IMR-90 (cell line): ENCODE measurements around the gene ARRDC1.

Experiments
- CEBPB ChIP-seq: IDR thresholded peaks from 2 replicates; pipeline ENCODE4 v1.6.1; 2012; ENCODE audit warnings: low read depth, low read length, improper control_type of control experiment
- CHD1 ChIP-seq: IDR thresholded peaks from 2 replicates; pipeline ENCODE4 v1.6.1; 2012; ENCODE audit warnings: low read depth, low read length, improper control_type of control experiment
- FOS ChIP-seq: fragments of 150-350 bp; IDR thresholded peaks from 2 replicates; pipeline ENCODE4 v1.6.1; 2016; ENCODE audit warnings: low read depth, low read length
- MAFK ChIP-seq: IDR thresholded peaks from 2 replicates; pipeline ENCODE4 v1.6.1; 2012; ENCODE audit warnings: low read depth, low read length, improper control_type of control experiment
- MAZ ChIP-seq: IDR thresholded peaks from 2 replicates; pipeline ENCODE4 v1.6.1; 2012; ENCODE audit warnings: low read depth, mild to moderate bottlenecking, low read length, improper control_type of control experiment, moderate library complexity, borderline replicate concordance
- MXI1 ChIP-seq: IDR thresholded peaks from 2 replicates; pipeline ENCODE4 v1.6.1; 2012; ENCODE audit warnings: low read depth, mild to moderate bottlenecking, low read length, moderate library complexity, borderline replicate concordance
- NFE2L2 ChIP-seq: fragments of 150-350 bp; IDR thresholded peaks from 2 replicates; pipeline ENCODE4 v1.6.1; 2016; ENCODE audit warnings: low read depth, mild to moderate bottlenecking, low read length
- POLR2A ChIP-seq: IDR thresholded peaks from 2 replicates; pipeline ENCODE4 v1.6.1; 2012; ENCODE audit warnings: mild to moderate bottlenecking, low read depth, low read length
- RAD21 ChIP-seq: IDR thresholded peaks from 2 replicates; pipeline ENCODE4 v1.6.1; 2012; ENCODE audit warnings: low read length, improper control_type of control experiment
- RCOR1 ChIP-seq: IDR thresholded peaks from 2 replicates; pipeline ENCODE4 v1.6.1; 2012; ENCODE audit warnings: mild to moderate bottlenecking, low read length, improper control_type of control experiment; ENCODE audit not compliant: insufficient replicate concordance
- RFX5 ChIP-seq: IDR thresholded peaks from 2 replicates; pipeline ENCODE4 v1.8.0; 2012; ENCODE audit warnings: low read depth, mild to moderate bottlenecking, low read length, moderate library complexity
- SMC3 ChIP-seq: fragments of 150-350 bp; IDR thresholded peaks from 2 replicates; pipeline ENCODE4 v1.6.1; 2016; ENCODE audit warnings: low read depth, mild to moderate bottlenecking, antibody characterized with exemption, low read length, moderate library complexity
- TF ChIP-seq, protein P1 (sequence below): conservative IDR thresholded peaks from 2 replicates; pipeline ENCODE4 v1.5.1; 2012; ENCODE audit warnings: mild to moderate bottlenecking, low read depth, low read length, improper control_type of control experiment
- TF ChIP-seq, protein P2 (sequence below): fragments of 150-350 bp; IDR thresholded peaks from 2 replicates; pipeline ENCODE4 v1.6.1; 2017; ENCODE audit warnings: mild to moderate bottlenecking, antibody characterized with exemption, low read length, low read depth

DNA sequence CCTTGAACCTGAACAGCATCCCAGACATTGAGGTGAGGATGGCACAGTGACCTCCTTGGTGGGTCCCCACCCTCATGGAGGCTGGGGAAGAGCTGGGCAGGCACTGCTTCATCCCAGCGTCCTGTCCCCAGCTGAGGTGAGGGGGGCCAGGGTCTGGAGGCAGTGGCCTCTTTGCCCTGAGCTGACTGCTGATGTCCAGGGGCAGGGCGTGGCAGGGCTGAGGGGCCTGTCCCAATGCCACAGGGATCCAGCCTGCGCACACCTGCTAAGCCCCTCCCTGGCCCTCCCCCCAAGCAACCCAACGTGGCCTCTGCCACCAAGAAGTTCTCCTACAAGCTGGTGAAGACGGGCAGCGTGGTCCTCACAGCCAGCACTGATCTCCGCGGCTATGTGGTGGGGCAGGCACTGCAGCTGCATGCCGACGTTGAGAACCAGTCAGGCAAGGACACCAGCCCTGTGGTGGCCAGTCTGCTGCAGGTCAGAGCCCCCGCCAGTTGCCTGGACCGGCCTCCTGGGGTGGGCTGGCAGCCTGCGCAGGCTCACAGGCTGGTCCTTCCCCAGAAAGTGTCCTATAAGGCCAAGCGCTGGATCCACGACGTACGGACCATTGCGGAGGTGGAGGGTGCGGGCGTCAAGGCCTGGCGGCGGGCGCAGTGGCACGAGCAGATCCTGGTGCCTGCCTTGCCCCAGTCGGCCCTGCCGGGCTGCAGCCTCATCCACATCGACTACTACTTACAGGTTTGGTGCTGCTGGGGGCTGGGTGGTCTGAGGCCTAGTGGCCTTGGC, 8.4 kb downstream of the ARRDC1 start:
- TF ChIP-seq POLR2A: no peak
- TF ChIP-seq FOS: no peak
- TF ChIP-seq, protein P1, sequence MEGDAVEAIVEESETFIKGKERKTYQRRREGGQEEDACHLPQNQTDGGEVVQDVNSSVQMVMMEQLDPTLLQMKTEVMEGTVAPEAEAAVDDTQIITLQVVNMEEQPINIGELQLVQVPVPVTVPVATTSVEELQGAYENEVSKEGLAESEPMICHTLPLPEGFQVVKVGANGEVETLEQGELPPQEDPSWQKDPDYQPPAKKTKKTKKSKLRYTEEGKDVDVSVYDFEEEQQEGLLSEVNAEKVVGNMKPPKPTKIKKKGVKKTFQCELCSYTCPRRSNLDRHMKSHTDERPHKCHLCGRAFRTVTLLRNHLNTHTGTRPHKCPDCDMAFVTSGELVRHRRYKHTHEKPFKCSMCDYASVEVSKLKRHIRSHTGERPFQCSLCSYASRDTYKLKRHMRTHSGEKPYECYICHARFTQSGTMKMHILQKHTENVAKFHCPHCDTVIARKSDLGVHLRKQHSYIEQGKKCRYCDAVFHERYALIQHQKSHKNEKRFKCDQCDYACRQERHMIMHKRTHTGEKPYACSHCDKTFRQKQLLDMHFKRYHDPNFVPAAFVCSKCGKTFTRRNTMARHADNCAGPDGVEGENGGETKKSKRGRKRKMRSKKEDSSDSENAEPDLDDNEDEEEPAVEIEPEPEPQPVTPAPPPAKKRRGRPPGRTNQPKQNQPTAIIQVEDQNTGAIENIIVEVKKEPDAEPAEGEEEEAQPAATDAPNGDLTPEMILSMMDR: no peak
- no peak for TF ChIP-seq MAZ
- no peak for TF ChIP-seq RCOR1
- no peak for TF ChIP-seq CHD1
- no peak for TF ChIP-seq SMC3
- no peak for TF ChIP-seq RAD21
- TF ChIP-seq CEBPB: no peak
- no peak for TF ChIP-seq NFE2L2
- TF ChIP-seq, protein P2, sequence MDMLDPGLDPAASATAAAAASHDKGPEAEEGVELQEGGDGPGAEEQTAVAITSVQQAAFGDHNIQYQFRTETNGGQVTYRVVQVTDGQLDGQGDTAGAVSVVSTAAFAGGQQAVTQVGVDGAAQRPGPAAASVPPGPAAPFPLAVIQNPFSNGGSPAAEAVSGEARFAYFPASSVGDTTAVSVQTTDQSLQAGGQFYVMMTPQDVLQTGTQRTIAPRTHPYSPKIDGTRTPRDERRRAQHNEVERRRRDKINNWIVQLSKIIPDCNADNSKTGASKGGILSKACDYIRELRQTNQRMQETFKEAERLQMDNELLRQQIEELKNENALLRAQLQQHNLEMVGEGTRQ: no peak
- TF ChIP-seq MXI1: no peak
- TF ChIP-seq MAFK: no peak
- TF ChIP-seq RFX5: no peak
